Small intestine (tissue), 16 donors: ENCODE results near the gene ATF7IP. TPM values are rescaled to one million over a fixed set of nuclear protein-coding genes. Genes with fewer than 3 reads are reported as not detected.
"Not testable (repeated sequence)": the region's sequence is repeated elsewhere in the genome, so short reads cannot be mapped to it uniquely, and the experiment has no call there.

ENCODE experiments used
- DNase-seq, 2 donors: peaks; one replicate each; pipeline versions ENCODE4 v3.0.0 to v3.0.0-alpha.2; 2013
- FAIRE-seq: peaks from 2 replicates; lab custom pipeline; 2012; peaks lifted over from hg19 to GRCh38; lab: Jason Lieb, UNC
- H3K27ac ChIP-seq, 3 donors: one replicate each; pipeline ENCODE4 v1.5.1; 2013; ENCODE audit warnings: low read length in 2 of 3, mild to moderate bottlenecking in 2 of 3, control low read depth in 1 of 3, inconsistent platforms in 1 of 3, low read depth in 1 of 3, moderate library complexity in 1 of 3
- H3K27me3 ChIP-seq, 3 donors: one replicate each; pipeline ENCODE4 v1.6.1; 2013; ENCODE audit warnings: low read length in 3 of 3, inconsistent platforms in 1 of 3; ENCODE audit not compliant: control insufficient read depth in 3 of 3, insufficient read depth in 3 of 3
- H3K36me3 ChIP-seq, 3 donors: one replicate each; pipeline ENCODE4 v1.6.1; 2013; ENCODE audit warnings: low read length in 3 of 3, inconsistent platforms in 1 of 3, low read depth in 1 of 3, mild to moderate bottlenecking in 1 of 3, moderate library complexity in 1 of 3; ENCODE audit not compliant: control insufficient read depth in 3 of 3, insufficient read depth in 2 of 3
- H3K4me1 ChIP-seq, 3 donors: one replicate each; pipeline ENCODE4 v1.6.1; 2013; ENCODE audit warnings: low read length in 2 of 3, inconsistent platforms in 1 of 3, low read depth in 1 of 3, mild to moderate bottlenecking in 1 of 3, moderate library complexity in 1 of 3; ENCODE audit not compliant: control insufficient read depth in 3 of 3, insufficient read depth in 2 of 3
- H3K4me3 ChIP-seq, 3 donors: one replicate each; pipeline ENCODE4 v1.5.1; 2013; ENCODE audit warnings: low read length in 3 of 3, control low read depth in 1 of 3, inconsistent platforms in 1 of 3, low read depth in 1 of 3, mild to moderate bottlenecking in 1 of 3, moderate library complexity in 1 of 3
- H3K9me3 ChIP-seq, 2 donors: one replicate each; pipeline ENCODE4 v1.6.1; 2013; ENCODE audit warnings: low read depth in 1 of 2, low read length in 1 of 2; ENCODE audit not compliant: control insufficient read depth in 2 of 2, insufficient read depth in 1 of 2
- WGBS, 3 donors: extraction: QIAGEN DNeasy Blood & Tissue Kit; methylation state at CpG; one replicate each; pipeline ENCODE4 v1.1.7; 2013; 5-methylcytosine and 5-hydroxymethylcytosine counted together
- long read RNA-seq, 10 donors: transcript quantifications; one replicate each; lab custom pipeline, GENCODE V29; 2026
- polyA plus RNA-seq, 4 donors: library from polyadenylated mRNA; stranded (reverse) in 3 of 4; unstranded in 1 of 4; fragments of 200-250 nt in 3 of 4; fragments of 120-200 nt in 1 of 4; gene quantifications; one replicate each; pipeline versions ENCODE4 v1.2.1 to v1.2.3, GENCODE V29; 2013
- donor health status: healthy with polysubstance abuse.
- donor health status: control.
- donor health status: control.
- donor health status: Bipolar disorder and iron deficiency.
- donor health status: healthy.

Gene ATF7IP, protein sequence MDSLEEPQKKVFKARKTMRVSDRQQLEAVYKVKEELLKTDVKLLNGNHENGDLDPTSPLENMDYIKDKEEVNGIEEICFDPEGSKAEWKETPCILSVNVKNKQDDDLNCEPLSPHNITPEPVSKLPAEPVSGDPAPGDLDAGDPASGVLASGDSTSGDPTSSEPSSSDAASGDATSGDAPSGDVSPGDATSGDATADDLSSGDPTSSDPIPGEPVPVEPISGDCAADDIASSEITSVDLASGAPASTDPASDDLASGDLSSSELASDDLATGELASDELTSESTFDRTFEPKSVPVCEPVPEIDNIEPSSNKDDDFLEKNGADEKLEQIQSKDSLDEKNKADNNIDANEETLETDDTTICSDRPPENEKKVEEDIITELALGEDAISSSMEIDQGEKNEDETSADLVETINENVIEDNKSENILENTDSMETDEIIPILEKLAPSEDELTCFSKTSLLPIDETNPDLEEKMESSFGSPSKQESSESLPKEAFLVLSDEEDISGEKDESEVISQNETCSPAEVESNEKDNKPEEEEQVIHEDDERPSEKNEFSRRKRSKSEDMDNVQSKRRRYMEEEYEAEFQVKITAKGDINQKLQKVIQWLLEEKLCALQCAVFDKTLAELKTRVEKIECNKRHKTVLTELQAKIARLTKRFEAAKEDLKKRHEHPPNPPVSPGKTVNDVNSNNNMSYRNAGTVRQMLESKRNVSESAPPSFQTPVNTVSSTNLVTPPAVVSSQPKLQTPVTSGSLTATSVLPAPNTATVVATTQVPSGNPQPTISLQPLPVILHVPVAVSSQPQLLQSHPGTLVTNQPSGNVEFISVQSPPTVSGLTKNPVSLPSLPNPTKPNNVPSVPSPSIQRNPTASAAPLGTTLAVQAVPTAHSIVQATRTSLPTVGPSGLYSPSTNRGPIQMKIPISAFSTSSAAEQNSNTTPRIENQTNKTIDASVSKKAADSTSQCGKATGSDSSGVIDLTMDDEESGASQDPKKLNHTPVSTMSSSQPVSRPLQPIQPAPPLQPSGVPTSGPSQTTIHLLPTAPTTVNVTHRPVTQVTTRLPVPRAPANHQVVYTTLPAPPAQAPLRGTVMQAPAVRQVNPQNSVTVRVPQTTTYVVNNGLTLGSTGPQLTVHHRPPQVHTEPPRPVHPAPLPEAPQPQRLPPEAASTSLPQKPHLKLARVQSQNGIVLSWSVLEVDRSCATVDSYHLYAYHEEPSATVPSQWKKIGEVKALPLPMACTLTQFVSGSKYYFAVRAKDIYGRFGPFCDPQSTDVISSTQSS
- 10 to 100 TPM in 1 of 4 donors, 1 to 10 TPM in 3; 3.5 to 34.5 (median 5.7) TPM for polyA plus RNA-seq
- long read RNA-seq, donor 1, full-length matches to known transcripts, result 3 of 20 reads
- long read RNA-seq, donor 1, partial matches to known transcripts, result 17 of 20 reads
- long read RNA-seq, donor 1, other reads (novel, unspliced or antisense), result 0 of 20 reads
- long read RNA-seq, donor 2, result 0 reads
- long read RNA-seq, donor 3, full-length matches to known transcripts, result 1 of 6 reads
- long read RNA-seq, donor 3, partial matches to known transcripts, result 5 of 6 reads
- long read RNA-seq, donor 3, other reads (novel, unspliced or antisense), result 0 of 6 reads
- long read RNA-seq, donor 4, result 0 reads
- long read RNA-seq, donor 5, result 0 reads
- long read RNA-seq, donor 6, result 0 reads
- long read RNA-seq, donor 7, result 0 reads
- long read RNA-seq, donor 8, result 0 reads
- long read RNA-seq, donor 9, result 0 reads
- long read RNA-seq, donor 10, full-length matches to known transcripts, result 3 of 3 reads
- long read RNA-seq, donor 10, partial matches to known transcripts, result 0 of 3 reads
- long read RNA-seq, donor 10, other reads (novel, unspliced or antisense), result 0 of 3 reads

DNA sequence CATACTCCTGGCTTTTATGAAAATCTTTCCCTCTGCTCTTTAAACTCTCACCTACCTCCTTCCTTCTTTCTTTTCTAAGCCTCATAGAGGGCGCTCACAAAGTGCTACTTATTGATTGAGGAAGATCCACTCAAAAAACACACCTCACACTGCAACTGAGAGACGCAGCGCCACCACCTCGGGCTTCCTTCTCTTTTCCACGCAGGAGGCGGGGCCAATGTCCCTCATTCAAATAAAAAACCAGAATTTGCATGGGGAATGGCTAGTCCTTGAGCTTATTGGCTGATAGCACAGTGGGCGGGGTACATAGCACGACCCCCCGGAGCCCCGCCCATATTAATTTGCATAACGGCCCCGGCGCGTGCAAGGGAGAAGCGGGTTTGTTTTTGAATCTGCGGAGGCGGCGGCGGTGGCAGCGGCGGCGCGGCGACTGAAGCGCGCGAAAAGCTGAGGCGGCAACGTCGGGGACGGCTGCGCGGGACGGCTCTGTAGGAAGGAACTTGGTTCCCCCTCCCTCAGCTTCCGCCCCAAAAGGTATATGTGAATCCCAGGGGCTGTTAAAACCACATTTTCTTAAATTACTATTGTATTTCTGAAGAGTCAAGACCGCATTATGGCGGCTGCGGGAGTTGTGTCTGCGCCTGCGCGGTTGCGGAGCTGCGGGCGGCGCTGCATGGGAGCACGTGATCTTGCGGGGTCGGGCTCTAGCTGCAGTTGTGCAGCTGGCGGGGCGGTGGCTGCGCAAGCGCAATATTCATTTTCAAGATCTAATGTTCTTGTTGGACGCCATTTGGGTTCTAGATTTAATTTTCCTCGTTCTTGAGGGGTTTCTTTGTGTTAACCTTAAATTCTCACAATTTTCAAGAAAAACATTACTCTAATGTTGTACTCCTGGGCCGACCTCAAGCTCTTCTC is at the start of gene ATF7IP:
Gene ATF7IP, plus strand, starts transcription at position 389 of the 915 bp plus-strand sequence. CDS start 58,234 bp downstream, outside the sequence.
- Histone ChIP-seq H3K4me1 (peaks cover 0 to 3% (median 2%) of the 10 kb centered on the region in 3 donors), H3K27me3 (no peaks in the 10 kb centered on the region), H3K4me3 (peak within 1 kb of the TSS; percentile 34 to 90 (median 62)), H3K27ac (peak within 1 kb of the TSS; percentile 67 to 100 (median 96)), H3K36me3 (peaks cover 0 to 11% (median 0%) of the 10 kb centered on the region in 3 donors), H3K9me3 (peaks cover 0 to 9% of the 10 kb centered on the region in 2 donors)
- DNase-seq, result peak; percentile 98 to 99
- FAIRE-seq, result peak; percentile 86
- 0 to 1% (median 0%) methylated on average over 55 of the region's 55 CpGs for WGBS, 3 donors

DNA sequence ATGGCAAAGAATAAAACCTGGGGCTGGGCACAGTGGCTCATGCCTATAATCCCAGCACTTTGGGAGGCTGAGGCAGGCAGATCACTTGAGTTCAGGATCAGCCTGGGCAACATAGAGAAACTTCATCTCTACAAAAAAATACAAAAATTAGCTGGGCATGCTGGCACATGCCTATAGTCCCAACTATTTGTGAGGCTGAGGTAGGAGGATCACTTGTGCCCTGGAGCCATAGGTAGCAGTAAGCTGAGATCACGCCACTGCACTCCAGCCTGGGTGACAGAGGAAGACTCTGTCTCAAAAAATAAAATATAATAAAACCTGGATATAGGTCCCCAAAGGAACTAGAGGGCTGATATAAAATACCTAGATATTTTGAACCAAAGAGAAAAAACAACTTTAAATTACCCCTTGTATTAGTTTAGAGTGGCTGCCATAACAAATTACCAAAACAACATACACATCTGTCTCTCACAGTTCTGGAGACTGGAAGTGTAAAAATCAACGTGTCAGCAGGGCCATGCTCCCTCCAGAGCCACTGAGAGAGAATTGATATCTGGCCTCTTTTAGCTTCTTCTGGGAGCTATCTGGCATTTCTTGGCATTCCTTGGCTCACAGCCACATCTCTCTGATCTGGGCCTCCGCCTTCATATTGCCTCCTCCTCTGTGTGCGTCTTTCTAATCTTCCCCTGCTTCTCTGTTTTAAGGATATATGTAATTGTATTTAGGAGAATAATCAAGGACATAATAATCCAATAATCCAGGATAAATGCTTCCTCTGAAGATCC is 47.9 kb upstream of the ATF7IP start:
- WGBS, 3 donors, result 81 to 91% (median 85%) methylated on average over 4 of the region's 4 CpGs
- H3K9me3 ChIP-seq, result no peaks in the 10 kb centered on the region
- DNase-seq, result no peak
- no peak for FAIRE-seq
- no peak overlapping the region for H3K4me3 ChIP-seq
- no peak overlapping the region for H3K27ac ChIP-seq
- no peaks in the 10 kb centered on the region for H3K4me1 ChIP-seq
- H3K36me3 ChIP-seq, result no peaks in the 10 kb centered on the region
- H3K27me3 ChIP-seq, result no peaks in the 10 kb centered on the region

DNA sequence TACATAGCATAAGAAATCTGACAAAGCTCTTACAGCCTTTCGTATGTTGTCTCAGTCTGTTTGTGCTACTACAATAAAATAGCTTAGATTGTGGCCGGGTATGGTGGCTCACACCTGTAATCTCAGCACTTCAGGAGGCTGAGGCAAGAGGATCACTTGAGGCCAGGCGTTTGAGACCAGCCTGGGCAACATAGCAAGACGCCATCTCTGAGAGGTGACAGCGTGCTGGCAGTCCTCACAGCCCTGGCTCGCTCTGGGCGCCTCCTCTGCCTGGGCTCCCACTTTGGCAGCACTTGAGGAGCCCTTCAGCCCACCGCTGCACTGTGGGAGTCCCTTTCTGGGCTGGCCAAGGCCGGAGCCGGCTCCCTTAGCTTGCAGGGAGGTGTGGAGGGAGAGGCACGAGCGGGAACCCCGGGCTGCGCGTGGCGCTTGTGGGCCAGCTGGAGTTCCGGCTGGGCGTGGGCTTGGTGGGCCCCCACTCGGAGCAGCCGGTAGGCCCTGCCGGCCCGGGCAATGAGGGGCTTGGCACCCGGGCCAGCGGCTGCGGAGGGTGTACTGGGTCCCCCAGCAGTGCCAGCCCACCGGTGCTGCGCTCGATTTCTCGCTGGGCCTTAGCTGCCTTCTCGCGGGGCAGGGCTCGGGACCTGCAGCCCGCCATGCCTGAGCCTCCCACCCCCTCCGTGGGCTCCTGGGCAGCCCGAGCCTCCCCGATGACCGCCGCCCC is 45.6 kb upstream of the ATF7IP start:
- 94 to 96% (median 95%) methylated on average over 23 to 38 of the region's 38 CpGs for WGBS, 3 donors
- H3K36me3 ChIP-seq, H3K27ac ChIP-seq, H3K4me1 ChIP-seq, DNase-seq, H3K4me3 ChIP-seq, H3K27me3 ChIP-seq, H3K9me3 ChIP-seq, FAIRE-seq: not testable (repeated sequence)

DNA sequence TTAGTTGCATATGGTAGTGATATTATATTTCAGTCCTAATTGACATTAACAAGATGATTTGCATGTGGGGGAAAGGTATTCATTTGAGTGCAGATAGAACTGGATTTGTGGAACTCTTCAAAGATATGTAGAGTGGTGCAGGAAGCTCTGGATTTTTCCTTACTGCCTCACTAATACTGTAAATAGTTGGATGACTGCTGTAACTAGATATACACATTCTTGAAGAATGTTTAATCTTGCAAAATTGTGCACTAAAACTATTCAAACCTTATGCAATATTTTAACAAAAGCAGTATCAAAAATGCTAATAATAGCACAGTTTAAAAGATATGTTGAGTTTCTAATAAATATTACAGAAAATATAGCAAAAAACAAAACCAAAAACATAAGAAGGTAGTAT is 43.1 kb upstream of the ATF7IP start:
- H3K9me3 ChIP-seq, result no peaks in the 10 kb centered on the region
- no peak overlapping the region for H3K27ac ChIP-seq
- H3K36me3 ChIP-seq, result no peaks in the 10 kb centered on the region
- H3K27me3 ChIP-seq, result no peaks in the 10 kb centered on the region
- no peaks in the 10 kb centered on the region for H3K4me1 ChIP-seq
- DNase-seq (no peak), FAIRE-seq (no peak)
- H3K4me3 ChIP-seq, result no peak overlapping the region

DNA sequence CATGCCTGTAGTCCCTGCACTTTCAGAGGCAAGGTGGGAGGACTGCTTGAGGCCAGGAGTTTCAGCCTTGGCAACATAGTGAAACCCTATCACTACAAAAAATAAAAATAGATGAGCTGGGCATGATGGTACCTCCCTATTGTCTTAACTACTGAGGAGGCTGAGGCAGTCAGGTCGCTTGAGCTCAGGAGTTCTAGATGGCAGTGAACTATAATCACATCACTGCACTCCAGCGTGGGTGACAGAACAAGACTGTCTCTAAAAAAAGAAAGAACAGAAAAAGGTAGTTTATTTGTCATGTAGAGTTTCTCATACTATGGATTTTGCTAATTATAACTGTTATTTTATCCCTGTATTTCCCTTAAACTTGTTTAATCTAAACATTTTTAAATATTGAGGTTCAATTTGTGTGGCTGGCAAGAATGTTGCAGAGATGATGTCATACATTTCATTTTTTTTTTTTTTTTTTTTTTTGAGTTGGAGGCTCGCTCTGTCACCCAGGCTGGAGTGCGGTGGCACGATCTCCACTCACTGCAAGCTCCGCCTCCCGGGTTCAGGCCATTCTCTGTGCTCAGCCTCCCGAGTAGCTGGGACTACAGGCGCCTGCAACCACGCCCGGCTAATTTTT is 39.7 kb upstream of the ATF7IP start:
- no peaks in the 10 kb centered on the region for H3K36me3 ChIP-seq
- DNase-seq (no peak), FAIRE-seq (no peak)
- no peaks in the 10 kb centered on the region for H3K4me1 ChIP-seq
- H3K9me3 ChIP-seq, result peaks cover 0 to 3% of the 10 kb centered on the region in 2 donors
- H3K4me3 ChIP-seq, result no peak overlapping the region
- H3K27ac ChIP-seq, result no peak overlapping the region
- H3K27me3 ChIP-seq, result no peaks in the 10 kb centered on the region
- 89 to 94% (median 93%) methylated on average over 11 of the region's 11 CpGs for WGBS, 3 donors

DNA sequence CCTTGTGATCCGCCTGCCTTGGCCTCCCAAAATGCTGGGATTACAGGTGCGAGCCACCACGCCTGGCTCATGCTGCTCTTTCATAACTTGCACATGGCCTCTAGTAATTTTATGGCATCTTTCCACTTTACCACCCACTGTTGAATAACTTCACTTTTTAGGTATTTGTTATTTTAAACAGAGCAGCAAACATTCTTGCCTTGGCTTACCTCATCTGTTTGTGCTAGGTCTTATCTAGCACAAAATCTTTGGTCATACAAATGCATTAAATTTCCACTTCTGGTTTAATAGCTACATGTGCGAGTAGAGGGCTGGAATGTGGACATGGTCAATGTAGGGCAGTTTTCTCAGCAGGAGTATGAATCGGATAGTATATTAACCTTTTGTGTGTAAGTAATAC is 38.8 kb upstream of the ATF7IP start:
- no peak overlapping the region for H3K4me3 ChIP-seq
- 96% methylated on average over 5 of the region's 5 CpGs for WGBS, 3 donors
- no peaks in the 10 kb centered on the region for H3K36me3 ChIP-seq
- H3K4me1 ChIP-seq, result no peaks in the 10 kb centered on the region
- no peak overlapping the region for H3K27ac ChIP-seq
- no peaks in the 10 kb centered on the region for H3K27me3 ChIP-seq
- peaks cover 0 to 4% of the 10 kb centered on the region in 2 donors for H3K9me3 ChIP-seq
- no peak for DNase-seq
- no peak for FAIRE-seq
